ENCODE data around the gene KCNH3.
"Not testable (repeated sequence)": the region's sequence is repeated elsewhere in the genome, so short reads cannot be mapped to it uniquely, and the experiment has no call there.

The KCNH3 gene

DNA sequence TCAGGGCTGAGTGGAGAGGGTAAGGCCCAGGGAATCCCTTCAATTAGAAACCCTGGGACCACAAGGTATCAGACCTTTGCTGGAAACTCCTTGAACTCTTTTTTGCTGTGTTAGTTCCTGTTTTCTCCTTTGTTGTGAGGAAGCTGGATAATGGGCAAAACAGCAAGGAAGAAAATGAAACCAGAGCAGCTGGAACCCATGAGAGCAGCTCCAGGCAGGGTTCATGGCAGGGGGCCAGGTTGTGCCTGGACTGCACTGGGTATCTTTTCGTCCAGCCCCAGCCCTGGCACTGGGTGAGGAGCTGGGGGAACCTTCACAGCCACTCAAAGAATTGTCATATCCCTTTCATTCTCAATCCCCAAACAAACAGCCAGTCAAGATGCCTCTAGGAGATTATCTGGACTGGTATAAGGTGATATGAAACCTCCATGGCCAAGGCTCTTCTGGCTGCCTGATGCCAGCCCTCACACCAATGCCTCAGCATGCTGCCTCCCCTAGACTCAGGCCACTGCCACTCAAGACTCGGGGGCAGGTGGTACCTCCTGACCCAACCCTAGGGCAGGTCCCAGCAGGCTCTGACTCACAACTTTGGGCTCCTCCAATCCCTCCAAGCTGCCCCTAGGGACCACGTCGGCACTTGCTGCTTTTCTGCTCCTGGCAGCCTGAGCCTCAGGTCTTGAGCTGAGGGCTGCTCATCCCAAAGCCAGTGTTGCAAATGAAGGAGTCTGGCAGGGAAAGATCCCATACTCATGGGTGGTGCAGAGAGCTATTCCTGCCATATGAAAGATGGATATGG lies 50.1 kb downstream of the KCNH3 start:
- DNase-seq: peak; percentile 54

DNA sequence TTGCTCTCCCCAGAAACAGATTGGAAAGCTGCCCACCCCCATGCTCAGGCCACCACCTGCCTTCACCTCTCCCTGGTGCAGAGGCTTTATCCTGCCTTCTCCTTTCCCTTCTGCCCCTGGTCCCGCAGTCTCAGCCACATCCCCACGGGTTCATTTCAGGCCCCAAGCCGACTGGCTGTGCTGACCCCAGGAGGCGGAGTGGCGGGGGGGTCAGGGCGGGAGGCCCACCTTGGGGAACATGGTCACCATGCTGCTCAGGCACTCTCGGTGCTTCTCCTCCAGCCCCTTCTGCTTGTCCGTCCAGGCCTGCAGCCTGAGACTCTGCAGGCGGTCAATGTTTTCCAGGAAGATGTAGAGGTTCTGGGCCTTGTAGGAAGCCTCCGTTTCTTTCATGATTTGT lies 59.7 kb downstream of the KCNH3 start:
- no peak for DNase-seq

DNA sequence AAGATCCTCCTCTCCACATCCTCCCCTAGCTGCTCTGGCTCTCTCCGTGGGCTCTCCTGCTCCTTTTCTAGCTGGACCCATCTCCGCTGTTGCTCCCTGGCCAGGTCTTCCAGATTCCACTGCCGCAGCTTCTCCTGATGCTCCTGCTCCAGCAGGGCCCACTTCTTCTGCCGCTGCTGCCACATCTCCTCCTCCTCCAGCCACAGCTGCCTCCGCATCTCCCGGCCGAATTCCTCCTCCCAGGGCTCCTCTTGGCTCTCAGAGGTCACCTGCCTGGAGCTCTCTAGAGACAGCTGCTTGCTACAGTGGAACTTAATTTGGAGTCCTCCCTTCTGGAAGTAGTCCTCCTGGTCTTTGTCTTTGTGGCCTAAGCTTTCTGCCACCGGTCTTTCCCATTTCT lies 61.1 kb downstream of the KCNH3 start:
- no peak for DNase-seq

DNA sequence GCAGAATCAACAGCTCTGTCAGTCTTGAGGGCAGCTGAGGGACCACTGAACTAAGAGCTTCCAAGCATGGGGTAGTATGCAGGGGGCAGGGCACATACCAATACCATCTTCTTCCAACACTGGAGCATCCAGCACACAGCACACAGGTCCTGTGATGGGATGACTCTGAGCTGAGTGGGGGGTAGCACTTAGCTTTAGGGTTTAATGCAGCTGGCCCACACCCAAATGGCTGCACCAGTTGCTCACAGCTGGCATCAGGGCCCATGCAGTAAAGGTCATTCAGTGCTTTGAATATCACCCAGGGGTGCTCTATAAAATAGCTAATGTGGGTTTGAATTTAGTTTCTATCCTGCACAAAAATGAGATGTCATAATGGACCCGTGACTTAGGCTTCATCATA lies 64.9 kb downstream of the KCNH3 start:
- no peak for DNase-seq

DNA sequence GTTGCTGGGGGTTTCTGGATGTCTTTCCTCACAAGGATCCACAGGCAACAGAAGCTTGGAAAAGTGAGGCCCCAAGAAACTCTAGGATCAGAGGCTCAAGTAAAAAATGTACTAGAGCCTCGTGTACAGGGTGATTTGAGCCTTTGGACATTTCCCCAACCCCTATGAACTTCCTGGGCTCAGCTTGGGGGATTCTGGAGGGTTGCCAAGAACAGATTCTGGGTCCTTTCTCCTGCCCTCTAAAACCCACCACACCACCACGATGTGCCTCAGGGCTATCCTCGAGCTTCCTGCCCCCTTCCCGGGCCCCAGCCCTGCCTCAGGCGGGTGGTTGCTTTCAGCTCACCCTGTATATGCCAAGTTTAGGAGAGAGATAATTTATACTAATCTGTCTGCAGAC lies 66.0 kb downstream of the KCNH3 start:
- DNase-seq: no peak

DNA sequence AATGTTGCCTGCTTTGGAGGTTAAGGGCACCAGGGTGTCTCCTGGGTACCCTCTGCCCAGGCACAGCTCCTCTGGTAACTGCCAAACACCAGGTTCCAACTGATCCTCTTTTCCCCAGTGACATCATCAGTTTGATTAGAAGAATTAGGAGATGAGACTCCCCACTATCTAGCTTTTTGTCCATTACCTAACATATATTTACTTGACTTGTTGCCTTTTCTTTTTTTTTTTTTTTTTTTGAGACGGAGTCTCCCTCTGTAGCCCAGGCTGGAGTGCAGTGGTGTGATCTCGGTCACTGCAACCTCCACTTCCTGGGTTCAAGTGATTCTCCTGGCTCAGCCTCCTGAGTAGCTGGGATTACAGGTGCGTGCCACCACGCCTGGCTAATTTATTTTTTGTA lies 66.7 kb downstream of the KCNH3 start, which contains the start of gene FAM186B:
TSS of gene FAM186B (minus strand) at position 101 of the 400 bp plus-strand sequence. CDS start 162 bp downstream, outside the sequence.
- DNase-seq: not testable (repeated sequence)
